Fibroblast of mammary gland (primary cell): Measurements from ENCODE around the gene PKN2.
"Not testable (repeated sequence)": the region's sequence is repeated elsewhere in the genome, so short reads cannot be mapped to it uniquely, and the experiment has no call there.

Source experiments
- DNase-seq: peaks from one replicate; pipeline ENCODE4 v3.0.0-alpha.2; 2010; ENCODE audit warnings: low read depth
- H3K4me3 ChIP-seq: 2 replicates; pipeline ENCODE4 v1.5.1; 2011; ENCODE audit warnings: low read depth, mild to moderate bottlenecking, low read length, moderate library complexity; ENCODE audit not compliant: control insufficient read depth
- CTCF ChIP-seq: conservative IDR thresholded peaks from 2 replicates; pipeline ENCODE4 v1.5.1; 2011; ENCODE audit warnings: low read depth, low read length, inconsistent platforms; ENCODE audit not compliant: control insufficient read depth, insufficient read depth

The PKN2 gene

GRCh38 chr1:88813471-88813870 is 129.4 kb downstream of the PKN2 start:
- H3K4me3 ChIP-seq: no peak overlapping the region
- TF ChIP-seq CTCF: no peak
- no peak for DNase-seq

GRCh38 chr1:88819642-88820041 is 135.6 kb downstream of the PKN2 start:
- not testable (repeated sequence) for H3K4me3 ChIP-seq, DNase-seq

GRCh38 chr1:88825721-88826120 is 141.6 kb downstream of the PKN2 start:
- DNase-seq: no peak
- no peak for TF ChIP-seq CTCF
- no peak overlapping the region for H3K4me3 ChIP-seq

- DNase-seq: peak; percentile 2
- H3K4me3 ChIP-seq: no peak overlapping the region
- TF ChIP-seq CTCF: no peak
Measured at GRCh38 chr1:88847643-88848042, 163.6 kb downstream of the PKN2 start.

- no peak overlapping the region for H3K4me3 ChIP-seq
- no peak for DNase-seq
- no peak for TF ChIP-seq CTCF
Measured at GRCh38 chr1:88851303-88852063, 167.4 kb downstream of the PKN2 start.

- DNase-seq: peak; percentile 71
- no peak overlapping the region for H3K4me3 ChIP-seq
- TF ChIP-seq CTCF: no peak
Measured at GRCh38 chr1:88867743-88868521, 183.9 kb downstream of the PKN2 start.

- not testable (repeated sequence) for H3K4me3 ChIP-seq, DNase-seq
Measured at GRCh38 chr1:88869644-88870043, 185.6 kb downstream of the PKN2 start.
